ENCODE measurements around the gene SORL1. TPM values are rescaled to one million over a fixed set of nuclear protein-coding genes. Genes with fewer than 3 reads are reported as not detected.
"Not testable (repeated sequence)": the region's sequence is repeated elsewhere in the genome, so short reads cannot be mapped to it uniquely, and the experiment has no call there.

The SORL1 gene
- total RNA-seq, 1 donor from 2014 or later, result 13.8 TPM

DNA sequence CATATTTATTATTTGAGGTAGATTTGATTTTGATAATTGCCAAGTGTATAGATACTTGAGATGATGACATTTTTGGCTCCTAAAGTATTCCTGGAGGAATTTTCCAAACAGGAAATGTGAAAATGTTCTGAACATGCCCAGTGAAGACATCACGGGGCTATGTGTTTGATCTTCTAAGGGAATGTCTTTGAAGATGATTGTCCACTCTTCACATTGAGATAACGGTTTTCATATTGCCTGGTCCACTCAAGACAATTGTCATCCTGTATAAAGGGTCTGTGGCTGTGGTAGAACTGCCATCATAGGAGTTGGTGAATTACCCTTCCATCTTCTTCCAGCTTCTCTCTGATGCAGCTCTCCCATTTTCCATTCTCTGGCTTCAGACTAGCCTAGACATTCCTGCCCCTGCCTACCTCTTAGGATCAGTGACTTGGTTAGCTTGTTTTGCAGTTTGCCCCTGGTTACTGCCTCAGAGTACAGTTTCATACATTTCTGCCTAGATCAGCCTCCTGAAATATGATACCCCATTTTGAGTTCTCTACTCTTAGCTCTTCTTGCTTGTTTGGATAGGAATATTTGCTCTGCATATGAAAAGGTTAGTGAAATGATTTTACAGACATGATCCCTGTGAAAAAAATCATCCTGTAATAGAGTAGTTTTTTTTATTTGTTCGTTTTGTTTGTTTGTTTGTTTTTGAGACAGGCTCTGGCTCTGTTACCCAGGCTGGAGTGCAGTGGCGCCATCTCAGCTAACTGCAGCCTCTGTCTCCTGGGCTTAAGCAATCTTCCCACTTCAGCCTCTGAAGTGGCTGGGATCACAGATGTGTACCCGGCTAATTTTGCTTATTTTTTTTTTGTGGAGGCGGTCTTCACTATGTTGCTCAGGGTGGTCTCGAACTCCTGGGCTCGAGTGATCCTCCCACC, 112.0 kb downstream of the SORL1 start:
- TF ChIP-seq, protein P1, sequence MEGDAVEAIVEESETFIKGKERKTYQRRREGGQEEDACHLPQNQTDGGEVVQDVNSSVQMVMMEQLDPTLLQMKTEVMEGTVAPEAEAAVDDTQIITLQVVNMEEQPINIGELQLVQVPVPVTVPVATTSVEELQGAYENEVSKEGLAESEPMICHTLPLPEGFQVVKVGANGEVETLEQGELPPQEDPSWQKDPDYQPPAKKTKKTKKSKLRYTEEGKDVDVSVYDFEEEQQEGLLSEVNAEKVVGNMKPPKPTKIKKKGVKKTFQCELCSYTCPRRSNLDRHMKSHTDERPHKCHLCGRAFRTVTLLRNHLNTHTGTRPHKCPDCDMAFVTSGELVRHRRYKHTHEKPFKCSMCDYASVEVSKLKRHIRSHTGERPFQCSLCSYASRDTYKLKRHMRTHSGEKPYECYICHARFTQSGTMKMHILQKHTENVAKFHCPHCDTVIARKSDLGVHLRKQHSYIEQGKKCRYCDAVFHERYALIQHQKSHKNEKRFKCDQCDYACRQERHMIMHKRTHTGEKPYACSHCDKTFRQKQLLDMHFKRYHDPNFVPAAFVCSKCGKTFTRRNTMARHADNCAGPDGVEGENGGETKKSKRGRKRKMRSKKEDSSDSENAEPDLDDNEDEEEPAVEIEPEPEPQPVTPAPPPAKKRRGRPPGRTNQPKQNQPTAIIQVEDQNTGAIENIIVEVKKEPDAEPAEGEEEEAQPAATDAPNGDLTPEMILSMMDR (conservative IDR thresholded peaks at IDR 0.05), result no peak
- H3K4me1 Mint-ChIP-seq, result peaks cover 4% of the 10 kb centered on the region
- H3K9me3 Mint-ChIP-seq, result no peaks in the 10 kb centered on the region
- H3K36me3 Mint-ChIP-seq (ENCODE audit: low read depth), result no peaks in the 10 kb centered on the region
- H3K27ac Mint-ChIP-seq (ENCODE audit: unreplicated experiment), result no peak overlapping the region
- no peaks in the 10 kb centered on the region for H3K27me3 Mint-ChIP-seq (ENCODE audit: low read depth)
- H3K4me3 Mint-ChIP-seq, result no peak overlapping the region
- DNase-seq (ENCODE audit: low read depth, low spot score), result no peak

DNA sequence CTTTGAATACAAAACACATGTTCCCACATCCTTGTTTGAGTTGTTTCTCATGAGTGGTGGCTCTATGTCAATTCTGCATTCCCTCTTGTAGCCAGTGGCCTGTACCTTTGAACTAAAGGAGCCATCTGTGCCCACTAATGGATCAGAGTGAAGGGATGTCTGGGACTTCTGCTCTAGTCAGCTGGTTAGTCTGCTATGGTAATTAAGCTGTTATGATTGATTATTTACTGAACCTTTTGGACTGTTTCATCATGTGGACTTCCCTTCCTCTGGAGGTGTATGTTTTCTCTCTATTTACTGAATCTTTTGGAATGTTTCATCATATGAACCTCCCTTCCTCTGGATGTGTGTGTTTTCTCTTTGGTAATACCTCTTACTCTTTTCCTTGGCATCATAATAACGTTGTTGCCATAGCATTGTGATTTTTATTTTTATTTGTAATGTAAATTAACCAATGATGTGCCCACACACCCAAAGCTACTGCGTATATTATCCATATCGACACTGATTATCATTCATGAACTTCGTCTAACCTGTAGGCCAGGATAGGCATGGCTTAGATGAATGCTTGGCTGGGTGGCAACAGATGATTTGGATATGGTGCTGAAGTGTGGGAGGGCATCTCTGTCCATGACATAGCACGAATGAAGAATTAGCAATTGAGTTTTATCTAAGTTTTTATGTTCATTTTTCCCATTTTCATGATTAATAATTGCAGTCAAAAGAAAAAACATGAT, 113.0 kb downstream of the SORL1 start:
- Mint-ChIP-seq H3K4me1 (peaks cover 4% of the 10 kb centered on the region), H3K4me3 (no peak overlapping the region), H3K27ac (ENCODE audit: unreplicated experiment) (no peak overlapping the region), H3K27me3 (ENCODE audit: low read depth) (no peaks in the 10 kb centered on the region), H3K9me3 (no peaks in the 10 kb centered on the region), H3K36me3 (ENCODE audit: low read depth) (no peaks in the 10 kb centered on the region)
- no peak for DNase-seq (ENCODE audit: low read depth, low spot score)
- TF ChIP-seq, protein P1 (conservative IDR thresholded peaks at IDR 0.05), result no peak

DNA sequence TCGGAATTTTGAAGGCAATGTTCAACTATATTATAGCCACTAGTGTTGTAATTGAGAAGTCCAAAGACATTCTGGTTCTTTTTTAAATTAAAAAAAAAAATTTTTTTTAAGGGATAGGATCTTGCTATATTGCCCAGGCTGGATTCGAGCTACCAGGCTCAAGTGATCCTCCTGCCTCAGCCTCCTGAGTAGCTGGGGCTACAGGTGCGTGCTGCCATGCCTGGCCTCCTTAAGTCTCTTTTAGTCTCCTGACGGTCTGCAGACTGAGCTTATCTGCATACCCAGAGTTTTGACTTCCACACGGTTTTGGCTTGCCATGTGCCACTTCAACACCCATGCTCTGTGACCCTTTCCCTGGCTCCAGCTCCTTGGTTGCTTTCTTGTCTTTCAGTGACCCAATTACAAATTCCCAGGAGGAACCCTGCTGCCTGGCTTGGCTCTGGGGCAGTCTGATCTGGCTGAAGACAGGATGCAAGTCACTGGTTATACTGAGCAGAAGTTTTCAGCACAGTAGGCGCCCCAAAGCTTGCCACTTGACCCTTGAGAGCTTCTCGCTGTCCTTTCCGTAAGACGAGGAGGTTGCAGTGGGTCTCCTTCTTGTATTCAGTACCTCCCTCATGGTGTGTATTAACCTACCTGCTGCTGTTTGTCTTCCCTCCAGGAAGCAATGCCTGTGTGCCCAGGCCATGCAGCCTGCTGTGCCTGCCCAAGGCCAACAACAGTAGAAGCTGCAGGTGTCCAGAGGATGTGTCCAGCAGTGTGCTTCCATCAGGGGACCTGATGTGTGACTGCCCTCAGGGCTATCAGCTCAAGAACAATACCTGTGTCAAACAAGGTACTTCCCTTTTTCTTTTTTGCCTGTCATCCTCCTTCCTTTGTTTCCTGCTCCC, 114.4 kb downstream of the SORL1 start:
- DNase-seq (ENCODE audit: low read depth, low spot score), result no peak
- H3K9me3 Mint-ChIP-seq, result no peaks in the 10 kb centered on the region
- no peaks in the 10 kb centered on the region for H3K27me3 Mint-ChIP-seq (ENCODE audit: low read depth)
- peaks cover 4% of the 10 kb centered on the region for H3K4me1 Mint-ChIP-seq
- H3K36me3 Mint-ChIP-seq (ENCODE audit: low read depth), result no peaks in the 10 kb centered on the region
- H3K4me3 Mint-ChIP-seq, result no peak overlapping the region
- TF ChIP-seq, protein P1 (conservative IDR thresholded peaks at IDR 0.05), result no peak
- H3K27ac Mint-ChIP-seq (ENCODE audit: unreplicated experiment), result no peak overlapping the region

DNA sequence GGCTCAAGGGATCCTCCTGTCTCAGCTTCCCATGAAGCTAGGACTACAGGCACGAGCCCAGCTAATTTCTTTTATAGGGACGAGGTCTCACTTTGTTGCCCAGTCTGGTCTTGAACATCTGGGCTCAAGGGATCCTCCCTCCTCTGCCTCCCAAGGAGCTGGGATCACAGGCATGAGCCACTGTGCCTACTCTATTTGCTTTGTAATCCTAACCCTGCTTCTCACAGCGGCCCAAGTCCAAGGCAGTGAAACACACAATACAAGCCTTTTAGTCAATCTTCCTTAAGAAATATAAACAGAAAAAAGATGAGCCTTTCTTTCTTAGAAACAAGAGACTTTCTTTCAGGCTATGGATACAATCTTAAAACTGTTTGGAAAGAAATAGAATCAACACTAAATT, 115.9 kb downstream of the SORL1 start:
- Mint-ChIP-seq H3K9me3 (no peaks in the 10 kb centered on the region), H3K27me3 (ENCODE audit: low read depth) (no peaks in the 10 kb centered on the region), H3K27ac (ENCODE audit: unreplicated experiment) (no peak overlapping the region), H3K36me3 (ENCODE audit: low read depth) (no peaks in the 10 kb centered on the region), H3K4me1 (peaks cover 16% of the 10 kb centered on the region), H3K4me3 (no peak overlapping the region)
- TF ChIP-seq, protein P1 (conservative IDR thresholded peaks at IDR 0.05), result no peak
- DNase-seq (ENCODE audit: low read depth, low spot score), result no peak

DNA sequence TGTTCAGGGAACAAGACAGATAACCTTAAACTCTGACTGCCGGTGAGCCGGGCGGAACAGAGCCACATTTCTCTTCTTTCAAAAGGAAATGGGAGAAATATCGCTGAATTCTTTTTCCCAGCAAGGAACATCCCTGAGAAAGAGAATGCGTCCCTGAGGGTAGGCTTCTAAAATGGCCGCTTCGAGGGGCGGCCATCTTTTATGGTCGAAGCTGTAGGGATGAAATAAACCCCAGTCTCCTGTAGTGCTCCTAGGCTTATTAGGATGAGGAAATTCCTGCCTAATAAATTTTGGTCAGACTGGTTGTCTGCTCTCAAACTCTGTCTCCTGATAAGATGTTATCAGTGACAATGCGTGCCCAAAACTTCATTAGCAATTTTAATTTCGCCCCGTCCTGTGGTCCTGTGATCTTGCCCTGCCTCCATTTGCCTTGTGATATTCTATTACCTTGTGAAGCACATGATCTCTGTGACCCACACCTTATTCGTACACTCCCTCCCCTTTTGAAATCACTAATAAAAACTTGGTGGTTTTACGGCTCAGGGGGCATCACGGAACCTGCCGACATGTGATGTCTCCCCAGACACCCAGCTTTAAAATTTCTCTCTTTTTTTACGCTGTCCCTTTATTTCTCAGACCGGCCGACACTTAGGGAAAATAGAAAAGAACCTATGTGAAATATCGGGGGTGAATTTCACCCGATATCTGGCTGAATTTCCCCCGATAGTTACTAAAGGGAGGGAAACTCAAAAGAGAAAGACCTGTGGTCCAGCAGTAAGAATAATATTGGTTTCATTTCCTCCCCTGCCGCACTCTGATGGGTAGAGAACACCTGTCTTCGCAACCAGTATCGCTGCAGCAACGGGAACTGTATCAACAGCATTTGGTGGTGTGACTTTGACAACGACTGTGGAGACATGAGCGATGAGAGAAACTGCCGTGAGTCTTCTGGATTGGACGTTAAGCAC, 117.5 kb downstream of the SORL1 start:
- not testable (repeated sequence) for H3K36me3 Mint-ChIP-seq (ENCODE audit: low read depth); H3K9me3 Mint-ChIP-seq; H3K4me3 Mint-ChIP-seq; H3K27me3 Mint-ChIP-seq (ENCODE audit: low read depth); H3K27ac Mint-ChIP-seq (ENCODE audit: unreplicated experiment); DNase-seq (ENCODE audit: low read depth, low spot score)
- H3K4me1 Mint-ChIP-seq, result peaks cover 13% of the 10 kb centered on the region

All from neural crest cell (in vitro differentiated cells).